Ectodermal cell (in vitro differentiated cells): ENCODE measurements around the gene ADSS2.
"Not testable (repeated sequence)": the region's sequence is repeated elsewhere in the genome, so short reads cannot be mapped to it uniquely, and the experiment has no call there.

ENCODE experiments used
- H3K27ac ChIP-seq: 2 replicates; pipeline ENCODE4 v1.7.0; 2013; ENCODE audit warnings: mild to moderate bottlenecking, low read depth, low read length; ENCODE audit not compliant: insufficient read depth, poor library complexity, severe bottlenecking
- H3K27me3 ChIP-seq: 2 replicates; pipeline ENCODE4 v1.7.0; 2013; ENCODE audit warnings: mild to moderate bottlenecking, low read length; ENCODE audit not compliant: insufficient read depth, control insufficient read depth, poor library complexity, severe bottlenecking
- H3K36me3 ChIP-seq: one replicate; pipeline ENCODE4 v1.7.0; 2013; ENCODE audit warnings: low read length; ENCODE audit not compliant: control insufficient read depth, insufficient read depth
- H3K4me1 ChIP-seq: one replicate; pipeline ENCODE4 v1.7.0; 2013; ENCODE audit warnings: low read length; ENCODE audit not compliant: control insufficient read depth, insufficient read depth
- H3K4me3 ChIP-seq: 2 replicates; pipeline ENCODE4 v1.7.0; 2013; ENCODE audit warnings: low read depth, low read length, control low read depth; ENCODE audit not compliant: insufficient read depth
- H3K9me3 ChIP-seq: 2 replicates; pipeline ENCODE4 v1.7.0; 2013; ENCODE audit warnings: mild to moderate bottlenecking, low read length, moderate library complexity; ENCODE audit not compliant: control insufficient read depth
- WGBS, 2 experiments: methylation state at CpG; one replicate each; pipeline ENCODE4 v1.1.7; 2013; ENCODE audit warnings: missing lambda C conversion rate in 2 of 2; 5-methylcytosine and 5-hydroxymethylcytosine counted together

ADSS2 gene

GRCh38 chr1:244368279-244368678 lies 83.4 kb downstream of the ADSS2 start:
- 90 to 94% methylated on average over 5 of the region's 5 CpGs for WGBS, 2 experiments
- Histone ChIP-seq H3K4me3 (no peak overlapping the region), H3K27me3 (no peaks in the 10 kb centered on the region), H3K4me1 (peaks cover 12% of the 10 kb centered on the region), H3K36me3 (no peaks in the 10 kb centered on the region), H3K9me3 (peaks cover 3% of the 10 kb centered on the region), H3K27ac (no peak overlapping the region)

GRCh38 chr1:244367399-244368114 lies 84.2 kb downstream of the ADSS2 start:
- Histone ChIP-seq H3K4me1 (peaks cover 17% of the 10 kb centered on the region), H3K9me3 (peaks cover 3% of the 10 kb centered on the region), H3K27ac (no peak overlapping the region), H3K36me3 (no peaks in the 10 kb centered on the region), H3K27me3 (no peaks in the 10 kb centered on the region), H3K4me3 (no peak overlapping the region)
- WGBS, 2 experiments, result 90 to 91% methylated on average over 18 of the region's 18 CpGs

GRCh38 chr1:244365809-244366208 lies 85.9 kb downstream of the ADSS2 start:
- no peaks in the 10 kb centered on the region for H3K27me3 ChIP-seq
- H3K4me3 ChIP-seq, result no peak overlapping the region
- peaks cover 18% of the 10 kb centered on the region for H3K4me1 ChIP-seq
- H3K9me3 ChIP-seq, result peaks cover 3% of the 10 kb centered on the region
- no peaks in the 10 kb centered on the region for H3K36me3 ChIP-seq
- no peak overlapping the region for H3K27ac ChIP-seq
- 87 to 92% methylated on average over 6 of the region's 7 CpGs for WGBS, 2 experiments

- not testable (repeated sequence) for H3K36me3 ChIP-seq
Measured at GRCh38 chr1:244365262-244365661, 86.4 kb downstream of the ADSS2 start.

GRCh38 chr1:244362476-244362875 lies 89.2 kb downstream of the ADSS2 start:
- peak overlapping the region; percentile 97 for H3K27ac ChIP-seq
- WGBS, 2 experiments, result 40 to 65% methylated on average over 1 to 3 of the region's 3 CpGs

More at GRCh38 chr1:244365262-244365661, 86.4 kb downstream of the ADSS2 start:
- not testable (repeated sequence) for H3K4me3 ChIP-seq, H3K27me3 ChIP-seq, H3K9me3 ChIP-seq, H3K27ac ChIP-seq
- 86 to 87% methylated on average over 6 of the region's 6 CpGs for WGBS, 2 experiments
- H3K4me1 ChIP-seq, result peaks cover 18% of the 10 kb centered on the region

GRCh38 chr1:244361764-244362473 lies 89.8 kb downstream of the ADSS2 start:
- WGBS, 2 experiments, result 0 to 1% methylated on average over 5 of the region's 5 CpGs
- H3K4me1 ChIP-seq, result peaks cover 18% of the 10 kb centered on the region
- H3K27ac ChIP-seq, result peak overlapping the region; percentile 97
- H3K4me3 ChIP-seq, result peak overlapping the region; percentile 7
- no peaks in the 10 kb centered on the region for H3K36me3 ChIP-seq
- H3K9me3 ChIP-seq, result peaks cover 3% of the 10 kb centered on the region
- no peaks in the 10 kb centered on the region for H3K27me3 ChIP-seq

More at GRCh38 chr1:244362476-244362875, 89.2 kb downstream of the ADSS2 start:
- Histone ChIP-seq H3K4me1 (peaks cover 18% of the 10 kb centered on the region), H3K9me3 (peaks cover 3% of the 10 kb centered on the region), H3K27me3 (no peaks in the 10 kb centered on the region), H3K36me3 (no peaks in the 10 kb centered on the region), H3K4me3 (no peak overlapping the region)
